HCT116 (cell line): ENCODE results near the gene COX4I2. TPM values are rescaled to one million over a fixed set of nuclear protein-coding genes. Genes with fewer than 3 reads are reported as not detected.

Experiments
- ATAC-seq: fragments of 200-7000 bp; cut with Tn5 transposase; 2 replicates; pipeline ENCODE4 v1.9.1; 2020; ENCODE audit warnings: mild to moderate bottlenecking, moderate library complexity
- BruUV-seq: library from RNA; stranded (reverse); fragments of 400-500 nt; replicated peaks from 2 replicates; lab custom pipeline; 2021; lab: Mats Ljungman, UMichigan
- CTCF ChIA-PET: fragments of 300-600 bp; sonication (Branson Sonifier 250); formaldehyde crosslinking; loops from one replicate; lab custom pipeline; 2021; ENCODE audit warnings: antibody characterized with exemption; lab: Charles Lee
- POLR2A ChIA-PET: fragments of 300-600, 350-600 bp; sonication (Branson Sonifier 250); formaldehyde crosslinking; loops from one replicate; lab custom pipeline; 2021; ENCODE audit warnings: antibody characterized with exemption; lab: Charles Lee
- RAD21 ChIA-PET, 2 experiments: fragments of 300-600 bp; sonication (Branson Sonifier 250); formaldehyde crosslinking; loops; one replicate each; lab custom pipeline; 2023; ENCODE audit warnings: low total read pairs in 2 of 2; ENCODE audit not compliant: uncharacterized antibody in 2 of 2, unreplicated experiment in 2 of 2, low non-redundant PET in 1 of 2; lab: Charles Lee
- DNase-seq: peaks from one replicate; pipeline ENCODE4 v3.0.0-alpha.2; 2010; ENCODE audit warnings: low read depth, low spot score
- H2AFZ ChIP-seq: fragments of 200-600 bp; shearing (Covaris generic), sonication (generic); 2 replicates; pipeline ENCODE4 v1.6.1; 2017; ENCODE audit warnings: low read depth, mixed run types, mixed read lengths, antibody characterized with exemption, low read length; ENCODE audit not compliant: poor library complexity, severe bottlenecking
- H3K27ac ChIP-seq: 2 replicates; pipeline ENCODE4 v1.5.1; 2012; ENCODE audit warnings: low read depth, low read length
- H3K27me3 ChIP-seq: fragments of 200-600 bp; sonication (generic); 2 replicates; pipeline ENCODE4 v1.6.1; 2016; ENCODE audit warnings: mixed run types, low read length, mixed read lengths; ENCODE audit not compliant: insufficient read depth
- H3K36me3 ChIP-seq, 2 experiments: fragments of 200-500 bp in 1 of 2; fragments of 200-600 bp in 1 of 2; sonication (Bioruptor generic) in 1 of 2; sonication (generic) in 1 of 2; 2 replicates each; pipeline versions ENCODE4 v1.5.1 to v1.6.1; 2014 to 2016; ENCODE audit warnings: low read length in 2 of 2, inconsistent platforms in 1 of 2, mixed read lengths in 1 of 2, mixed run types in 1 of 2; ENCODE audit not compliant: insufficient read depth in 2 of 2, control insufficient read depth in 1 of 2
- H3K4me1 ChIP-seq, 2 experiments: fragments of 200-600 bp in 1 of 2; sonication (generic) in 1 of 2; 2 replicates each; pipeline versions ENCODE4 v1.5.1 to v1.6.1; 2012 to 2017; ENCODE audit warnings: low read length in 2 of 2, inconsistent platforms in 1 of 2, mild to moderate bottlenecking in 1 of 2, mixed read lengths in 1 of 2, mixed run types in 1 of 2, moderate library complexity in 1 of 2; ENCODE audit not compliant: insufficient read depth in 2 of 2, control insufficient read depth in 1 of 2
- H3K4me2 ChIP-seq: fragments of 200-600 bp; sonication (generic); 2 replicates; pipeline ENCODE4 v1.6.1; 2017; ENCODE audit warnings: mixed run types, low read length, mixed read lengths
- H3K4me3 ChIP-seq, 2 experiments: fragments of 200-600 bp in 1 of 2; sonication (generic) in 1 of 2; replicated peaks in 1 of 2; 2 replicates each; pipeline ENCODE4 v1.5.1; 2011 to 2016; ENCODE audit warnings: low read length in 2 of 2, control low read depth in 1 of 2, low read depth in 1 of 2, mild to moderate bottlenecking in 1 of 2, mixed read lengths in 1 of 2, mixed run types in 1 of 2
- H3K79me2 ChIP-seq: fragments of 200-600 bp; sonication (generic); 2 replicates; pipeline ENCODE4 v1.6.1; 2017; ENCODE audit warnings: mild to moderate bottlenecking, mixed run types, low read length, moderate library complexity, mixed read lengths; ENCODE audit not compliant: insufficient read depth
- H3K9ac ChIP-seq: fragments of 200-600 bp; sonication (generic); 2 replicates; pipeline ENCODE4 v1.6.1; 2016; ENCODE audit warnings: low read length, mixed read lengths
- H3K9me2 ChIP-seq: fragments of 200-600 bp; sonication (generic), shearing (Covaris generic); 2 replicates; pipeline ENCODE4 v1.6.1; 2017; ENCODE audit warnings: mixed run types, mild to moderate bottlenecking, moderate library complexity; ENCODE audit not compliant: insufficient read depth
- H3K9me3 ChIP-seq, 2 experiments: fragments of 200-500 bp in 1 of 2; fragments of 200-600 bp in 1 of 2; sonication (Bioruptor generic) in 1 of 2; sonication (generic) in 1 of 2; 2 replicates each; pipeline ENCODE4 v1.6.1; 2014 to 2017; ENCODE audit warnings: low read length in 2 of 2, mixed read lengths in 2 of 2, inconsistent platforms in 1 of 2, low read depth in 1 of 2, mild to moderate bottlenecking in 1 of 2, mixed run types in 1 of 2, moderate library complexity in 1 of 2; ENCODE audit not compliant: control insufficient read depth in 1 of 2, insufficient read depth in 1 of 2
- H4K20me1 ChIP-seq: fragments of 200-600 bp; sonication (generic), shearing (Covaris generic); 2 replicates; pipeline ENCODE4 v1.6.1; 2017; ENCODE audit warnings: mixed run types, mild to moderate bottlenecking, moderate library complexity; ENCODE audit not compliant: insufficient read depth
- ATF3 ChIP-seq: IDR thresholded peaks from 2 replicates; pipeline ENCODE4 v1.6.1; 2012
- CBX3 ChIP-seq: IDR thresholded peaks from 2 replicates; pipeline ENCODE4 v1.6.1; 2012; ENCODE audit warnings: low read depth
- EGR1 ChIP-seq: IDR thresholded peaks from 2 replicates; pipeline ENCODE4 v1.6.1; 2012; ENCODE audit warnings: low read depth
- ELF1 ChIP-seq: IDR thresholded peaks from 2 replicates; pipeline ENCODE4 v1.6.1; 2012; ENCODE audit warnings: low read depth, borderline replicate concordance
- EZH2phosphoT487 ChIP-seq: fragments of 200-600 bp; IDR thresholded peaks from 2 replicates; pipeline ENCODE4 v1.6.1; 2018; ENCODE audit warnings: antibody characterized with exemption, borderline replicate concordance
- FOSL1 ChIP-seq: IDR thresholded peaks from 2 replicates; pipeline ENCODE4 v1.6.1; 2012; ENCODE audit warnings: low read depth
- JUND ChIP-seq: IDR thresholded peaks from 2 replicates; pipeline ENCODE4 v1.6.1; 2012
- POLR2A ChIP-seq: IDR thresholded peaks from 2 replicates; pipeline ENCODE4 v1.7.0; 2011; ENCODE audit warnings: borderline replicate concordance; ENCODE audit not compliant: insufficient read depth, insufficient read length; ENCODE audit errors: extremely low read depth
- POLR2AphosphoS5 ChIP-seq: IDR thresholded peaks from 2 replicates; pipeline ENCODE4 v1.6.1; 2011; ENCODE audit warnings: mild to moderate bottlenecking, low read depth, low read length, moderate library complexity
- RAD21 ChIP-seq: IDR thresholded peaks from 2 replicates; pipeline ENCODE4 v1.6.1; 2012; ENCODE audit warnings: low read depth, mild to moderate bottlenecking
- SP1 ChIP-seq: IDR thresholded peaks from 2 replicates; pipeline ENCODE4 v1.6.1; 2012; ENCODE audit warnings: low read depth
- SRF ChIP-seq: IDR thresholded peaks from 2 replicates; pipeline ENCODE4 v1.6.1; 2012; ENCODE audit warnings: low read depth
- TCF7L2 ChIP-seq: IDR thresholded peaks from 2 replicates; pipeline ENCODE4 v1.7.0; 2011; ENCODE audit warnings: borderline replicate concordance, inconsistent platforms; ENCODE audit not compliant: insufficient read depth, insufficient read length; ENCODE audit errors: extremely low read depth
- YY1 ChIP-seq: IDR thresholded peaks from 2 replicates; pipeline ENCODE4 v1.6.1; 2011; ENCODE audit warnings: low read length, low read depth, moderate library complexity, mild to moderate bottlenecking; ENCODE audit not compliant: insufficient replicate concordance; ENCODE audit errors: extremely low read depth
- ZFX ChIP-seq: fragments of 450-650 bp; IDR thresholded peaks from 2 replicates; pipeline ENCODE4 v1.6.1; 2017
- intact Hi-C: fragments of 100-400 bp; cut with micrococcal nuclease; formaldehyde crosslinking; loops from 2 replicates; pipeline ENCODE4 v1.10.0; 2022
- total RNA-seq: library from RNA; stranded (reverse); gene quantifications from one replicate; pipeline ENCODE4 v1.2.1, GENCODE V29; 2021; ENCODE audit not compliant: unreplicated experiment
- TF ChIP-seq, protein P1 (sequence below): IDR thresholded peaks from 2 replicates; pipeline ENCODE4 v1.6.1; 2012

The COX4I2 gene
- total RNA-seq, 1 experiment from 2014 or later = not detected

GRCh38 chr20:31597481-31597855, 40.2 kb upstream of the COX4I2 start:
- H3K9me2 ChIP-seq = no peaks in the 10 kb centered on the region
- peaks cover 62 to 82% of the 10 kb centered on the region in 2 experiments for H3K4me1 ChIP-seq
- peak overlapping the region; percentile 98 for H3K27ac ChIP-seq
- ChIA-PET CTCF (interaction anchor here (1.1 kb wide), 1 partner anchor 15 kb away, joined by 3 read pairs; no protein-coding TSS in a partner anchor), POLR2A (interaction anchor here (3.8 to 20.0 kb wide), 2 partner anchors 10 to 31 kb away, joined by 101 to 1106 read pairs; partner anchors contain the start of gene ID1), RAD21 (no interaction called here)
- TF ChIP-seq ZFX (no peak), ATF3 (no peak), YY1 (no peak), EGR1 (no peak), CBX3 (no peak), EZH2phosphoT487 (no peak), SRF (no peak), JUND (no peak), POLR2A (no peak), POLR2AphosphoS5 (no peak; the same call in 1 of the 2 replicates), FOSL1 (no peak), TCF7L2 (no peak), RAD21 (no peak), ELF1 (no peak), SP1 (no peak)
- TF ChIP-seq, protein P1, sequence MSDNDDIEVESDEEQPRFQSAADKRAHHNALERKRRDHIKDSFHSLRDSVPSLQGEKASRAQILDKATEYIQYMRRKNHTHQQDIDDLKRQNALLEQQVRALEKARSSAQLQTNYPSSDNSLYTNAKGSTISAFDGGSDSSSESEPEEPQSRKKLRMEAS = no peak
- H3K4me3 ChIP-seq = no peak overlapping the region
- peak overlapping the region; percentile 6; the same call in 1 of the 2 replicates for H3K4me2 ChIP-seq
- DNase-seq (no peak), ATAC-seq (no peak)
- intact Hi-C loops = no loop called here
- peaks cover 22% of the 10 kb centered on the region for H3K79me2 ChIP-seq
- H3K9me3 ChIP-seq = no peaks in the 10 kb centered on the region
- H3K9ac ChIP-seq = peak overlapping the region; percentile 18; the same call in 1 of the 2 replicates
- no TSS peak for BruUV-seq
- no peak overlapping the region for H2AFZ ChIP-seq
- H4K20me1 ChIP-seq = no peaks in the 10 kb centered on the region
- H3K36me3 ChIP-seq = no peaks in the 10 kb centered on the region
- no peaks in the 10 kb centered on the region for H3K27me3 ChIP-seq
